Keratinocyte (primary cell): ENCODE measurements around the gene MRGPRF. TPM values are rescaled to one million over a fixed set of nuclear protein-coding genes. Genes with fewer than 3 reads are reported as not detected.

Source experiments
- DNase-seq: peaks from one replicate; pipeline ENCODE4 v3.0.0-alpha.2; 2011; ENCODE audit warnings: low read depth, missing footprints, low spot score
- FAIRE-seq: peaks from 2 replicates; lab custom pipeline; 2011; peaks lifted over from hg19 to GRCh38; lab: Jason Lieb, UNC
- H2AFZ ChIP-seq: 2 replicates; pipeline ENCODE4 v1.6.0; 2012; ENCODE audit warnings: low read length, control low read depth, inconsistent platforms; ENCODE audit not compliant: control insufficient read depth
- H3K27ac ChIP-seq: 2 replicates; pipeline ENCODE4 v1.5.1; 2011; ENCODE audit warnings: low read length; ENCODE audit not compliant: control insufficient read depth, insufficient read depth
- H3K27me3 ChIP-seq: 3 replicates; pipeline ENCODE4 v1.6.0; 2011; ENCODE audit warnings: low read length; ENCODE audit not compliant: control insufficient read depth, insufficient read depth; ENCODE audit errors: extremely low read depth
- H3K36me3 ChIP-seq, 2 experiments: 2 replicates in 1 of 2; 3 replicates in 1 of 2; pipeline ENCODE4 v1.5.1; 2011; ENCODE audit warnings: low read length in 2 of 2, mild to moderate bottlenecking in 1 of 2; ENCODE audit not compliant: control insufficient read depth in 2 of 2, insufficient read depth in 2 of 2; ENCODE audit errors: extremely low read depth in 1 of 2
- H3K4me1 ChIP-seq: 3 replicates; pipeline ENCODE4 v1.5.1; 2011; ENCODE audit warnings: low read length; ENCODE audit not compliant: control insufficient read depth, insufficient read depth; ENCODE audit errors: extremely low read depth
- H3K4me2 ChIP-seq: 3 replicates; pipeline ENCODE4 v1.6.0; 2011; ENCODE audit warnings: low read depth, low read length; ENCODE audit not compliant: control insufficient read depth, insufficient read depth; ENCODE audit errors: extremely low read depth
- H3K4me3 ChIP-seq, 3 experiments: fragments of 200-600 bp in 1 of 3; sonication (generic) in 1 of 3; 2 replicates in 2 of 3; 3 replicates in 1 of 3; pipeline ENCODE4 v1.5.1; 2011 to 2016; ENCODE audit warnings: low read length in 3 of 3, mild to moderate bottlenecking in 3 of 3, control low read depth in 2 of 3, inconsistent platforms in 1 of 3, low read depth in 1 of 3, mixed read lengths in 1 of 3, mixed run types in 1 of 3, moderate library complexity in 1 of 3; ENCODE audit not compliant: control insufficient read depth in 2 of 3, insufficient read depth in 2 of 3; ENCODE audit errors: extremely low read depth in 1 of 3
- H3K79me2 ChIP-seq: 2 replicates; pipeline ENCODE4 v1.6.0; 2012; ENCODE audit warnings: low read length; ENCODE audit not compliant: control insufficient read depth, insufficient read depth
- H3K9ac ChIP-seq: 3 replicates; pipeline ENCODE4 v1.6.0; 2011; ENCODE audit warnings: low read length; ENCODE audit not compliant: control insufficient read depth, insufficient read depth; ENCODE audit errors: extremely low read depth
- H3K9me1 ChIP-seq: 3 replicates; pipeline ENCODE4 v1.6.0; 2011; ENCODE audit warnings: low read length; ENCODE audit not compliant: control insufficient read depth, insufficient read depth; ENCODE audit errors: extremely low read depth
- H3K9me3 ChIP-seq: 2 replicates; pipeline ENCODE4 v1.5.1; 2012; ENCODE audit warnings: low read depth, low read length; ENCODE audit not compliant: control insufficient read depth
- H4K20me1 ChIP-seq: 3 replicates; pipeline ENCODE4 v1.6.0; 2011; ENCODE audit warnings: low read length; ENCODE audit not compliant: control insufficient read depth, insufficient read depth; ENCODE audit errors: extremely low read depth
- CTCF ChIP-seq, 3 experiments: IDR thresholded peaks in 1 of 3; conservative IDR thresholded peaks in 1 of 3; optimal IDR thresholded peaks in 1 of 3; 2 replicates in 2 of 3; 3 replicates in 1 of 3; pipeline versions ENCODE3 to v1.5.1; 2011; ENCODE audit warnings: low read length in 3 of 3, mild to moderate bottlenecking in 3 of 3, moderate library complexity in 2 of 3, control low read depth in 1 of 3, inconsistent platforms in 1 of 3; ENCODE audit not compliant: insufficient read depth in 2 of 3; ENCODE audit errors: extremely low read depth in 1 of 3
- EZH2 ChIP-seq: IDR thresholded peaks from one replicate; pipeline ENCODE4 v1.6.1; 2012; ENCODE audit warnings: inconsistent platforms, mild to moderate bottlenecking, low read length, moderate library complexity
- dilution Hi-C: fragments of 300-500 bp; cut with MboI; formaldehyde crosslinking; loops from one replicate; pipeline ENCODE4 v1.7.0; 2020; ENCODE audit warnings: low sequenced_read_pairs; ENCODE audit not compliant: extremely low pct_ligation_motif_present
- polyA plus RNA-seq, 5 experiments: library from polyadenylated mRNA; depleted of rRNA in 3 of 5; stranded (reverse) in 3 of 5; stranded (forward) in 1 of 5; unstranded in 1 of 5; fragments of >200 nt; gene quantifications; 1 replicate in 1 of 5; 2 replicates in 3 of 5; 3 replicates in 1 of 5; pipeline versions ENCODE4 v1.2.1 to v1.2.3, GENCODE V29; 2011 to 2012; ENCODE audit warnings: missing spikeins in 2 of 5, low read depth in 1 of 5, low replicate concordance in 1 of 5

MRGPRF gene
- polyA plus RNA-seq, 1 donor (not counting 4 experiments of a cell fraction or from before 2014, with no cell fraction given), result not detected

GRCh38 chr11:68989936-68990606, 23.0 kb downstream of the MRGPRF start:
- Histone ChIP-seq H2AFZ (no peak overlapping the region), H3K4me2 (no peak overlapping the region), H3K9me3 (no peaks in the 10 kb centered on the region), H3K79me2 (no peaks in the 10 kb centered on the region), H3K9me1 (no peaks in the 10 kb centered on the region), H3K36me3 (no peaks in the 10 kb centered on the region), H3K27ac (no peak overlapping the region), H3K27me3 (peaks cover 10% of the 10 kb centered on the region), H3K9ac (no peak overlapping the region), H3K4me3 (no peak overlapping the region), H3K4me1 (no peaks in the 10 kb centered on the region), H4K20me1 (no peaks in the 10 kb centered on the region)
- DNase-seq (no peak), FAIRE-seq (no peak)
- TF ChIP-seq CTCF (optimal IDR thresholded peaks at IDR 0.05 in 1 of 3, IDR thresholded peaks at IDR 0.05 in 1 of 3, conservative IDR thresholded peaks at IDR 0.05 in 1 of 3; ENCODE audit: extremely low read depth in 1 of 3, insufficient read depth in 2 of 3, low read length in 3 of 3), result no peak
- TF ChIP-seq EZH2, result no peak
- dilution Hi-C loops, result no loop called here

DNA sequence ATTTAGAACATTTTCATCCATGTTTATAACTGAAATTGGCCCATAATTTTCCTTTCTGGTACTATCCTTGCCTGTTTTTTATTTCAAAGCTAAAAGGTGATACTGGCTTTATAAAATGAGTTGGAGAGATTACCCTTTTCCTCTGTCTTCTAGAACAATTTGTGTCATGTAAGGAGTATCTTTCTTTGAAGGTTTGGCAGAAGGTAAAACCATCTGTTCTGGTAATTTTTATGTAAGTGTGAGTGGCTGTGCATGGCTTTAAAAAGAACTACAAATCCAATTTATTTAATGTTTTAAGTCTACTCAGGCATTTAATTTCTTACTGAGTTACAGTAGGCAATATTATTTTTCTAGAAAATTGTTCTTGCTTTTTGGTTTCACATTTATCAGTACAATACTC, 24.6 kb downstream of the MRGPRF start:
- H3K4me2 ChIP-seq, result no peak overlapping the region
- H3K4me1 ChIP-seq, result no peaks in the 10 kb centered on the region
- H3K36me3 ChIP-seq, result no peaks in the 10 kb centered on the region
- no peaks in the 10 kb centered on the region for H3K79me2 ChIP-seq
- H3K9me1 ChIP-seq, result no peaks in the 10 kb centered on the region
- no peak overlapping the region for H2AFZ ChIP-seq
- H3K27ac ChIP-seq, result no peak overlapping the region
- no peak overlapping the region for H3K4me3 ChIP-seq
- TF ChIP-seq EZH2 (no peak), CTCF (optimal IDR thresholded peaks at IDR 0.05 in 1 of 3, IDR thresholded peaks at IDR 0.05 in 1 of 3, conservative IDR thresholded peaks at IDR 0.05 in 1 of 3; ENCODE audit: extremely low read depth in 1 of 3, insufficient read depth in 2 of 3, low read length in 3 of 3) (no peak)
- no peaks in the 10 kb centered on the region for H4K20me1 ChIP-seq
- no peak for FAIRE-seq
- no peaks in the 10 kb centered on the region for H3K9me3 ChIP-seq
- dilution Hi-C loops, result no loop called here
- no peak overlapping the region for H3K9ac ChIP-seq
- DNase-seq, result no peak
- peaks cover 10% of the 10 kb centered on the region for H3K27me3 ChIP-seq
